Stimulated activated naive CD8-positive, alpha-beta T cell treated with anti-CD3 and anti-CD28 coated beads, Interleukin-15, Interleukin-2, amounts not matched to agents 100 ng/mL and 50 ng/mL, for 24 hours (primary cell): ENCODE results near the gene CCNO.

ENCODE experiments used
- H3K27ac Mint-ChIP-seq: one replicate; pipeline ENCODE4 v1.8.0; 2021; ENCODE audit warnings: mild to moderate bottlenecking, mixed read lengths
- H3K27me3 Mint-ChIP-seq: one replicate; pipeline ENCODE4 v1.8.0; 2021; ENCODE audit warnings: mixed read lengths
- H3K36me3 Mint-ChIP-seq: one replicate; pipeline ENCODE4 v1.8.0; 2021; ENCODE audit warnings: low read depth, mixed read lengths
- H3K4me1 Mint-ChIP-seq: one replicate; pipeline ENCODE4 v1.8.0; 2021; ENCODE audit warnings: low read depth, mixed read lengths
- H3K4me3 Mint-ChIP-seq: one replicate; pipeline ENCODE4 v1.8.0; 2021; ENCODE audit warnings: mild to moderate bottlenecking, mixed read lengths
- H3K9me3 Mint-ChIP-seq: one replicate; pipeline ENCODE4 v1.8.0; 2021; ENCODE audit warnings: mixed read lengths

Gene CCNO

GRCh38 chr5:55191165-55191564, 42.2 kb downstream of the CCNO start:
- Mint-ChIP-seq H3K9me3 (no peaks in the 10 kb centered on the region), H3K27me3 (peaks cover 66% of the 10 kb centered on the region)

GRCh38 chr5:55188656-55189540, 44.5 kb downstream of the CCNO start:
- Mint-ChIP-seq H3K9me3 (no peaks in the 10 kb centered on the region), H3K27me3 (peaks cover 64% of the 10 kb centered on the region), H3K4me3 (no peak overlapping the region), H3K36me3 (no peaks in the 10 kb centered on the region), H3K4me1 (no peaks in the 10 kb centered on the region), H3K27ac (no peak overlapping the region)

More at GRCh38 chr5:55191165-55191564, 42.2 kb downstream of the CCNO start:
- Mint-ChIP-seq H3K36me3 (no peaks in the 10 kb centered on the region), H3K4me1 (no peaks in the 10 kb centered on the region), H3K4me3 (no peak overlapping the region), H3K27ac (no peak overlapping the region)

- Mint-ChIP-seq H3K4me3 (no peak overlapping the region), H3K27ac (no peak overlapping the region), H3K4me1 (no peaks in the 10 kb centered on the region), H3K9me3 (no peaks in the 10 kb centered on the region), H3K36me3 (no peaks in the 10 kb centered on the region), H3K27me3 (peaks cover 60% of the 10 kb centered on the region)
Observed at GRCh38 chr5:55187370-55187769, 46.0 kb downstream of the CCNO start.
